HG03097 (cell line): ENCODE results near the gene ERG.

Experiments
- ATAC-seq: cut with Tn5 transposase; IDR thresholded peaks from one replicate; pipeline ENCODE4 v1.9.1; 2021; ENCODE audit not compliant: unreplicated experiment, low FRiP score

The ERG gene

DNA sequence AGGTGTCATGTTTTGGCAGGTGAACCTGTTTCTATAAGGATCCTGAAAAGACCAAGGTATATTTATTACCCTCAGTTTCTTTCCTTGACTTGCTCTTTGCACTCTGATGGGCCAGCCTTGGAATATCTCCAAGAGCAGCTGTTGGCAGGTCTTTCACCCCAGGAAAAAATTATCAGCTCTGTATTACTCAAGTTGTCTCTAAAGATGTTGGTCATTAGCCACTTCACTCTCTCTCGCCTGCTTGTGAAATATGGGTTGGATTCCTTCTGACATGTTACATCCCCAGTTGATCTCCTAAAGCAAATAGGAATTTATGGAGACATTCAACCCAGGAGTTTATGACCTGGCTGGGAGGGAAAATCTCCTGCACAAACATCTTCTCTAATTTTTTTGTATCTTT lies 155.5 kb downstream of the ERG start:
- ATAC-seq, result no peak

- no peak for ATAC-seq
These were observed 156.7 kb downstream of the ERG start for GRCh38 chr21:38341546-38342012.

- no peak for ATAC-seq
These were observed 158.1 kb downstream of the ERG start for GRCh38 chr21:38340131-38340530.

DNA sequence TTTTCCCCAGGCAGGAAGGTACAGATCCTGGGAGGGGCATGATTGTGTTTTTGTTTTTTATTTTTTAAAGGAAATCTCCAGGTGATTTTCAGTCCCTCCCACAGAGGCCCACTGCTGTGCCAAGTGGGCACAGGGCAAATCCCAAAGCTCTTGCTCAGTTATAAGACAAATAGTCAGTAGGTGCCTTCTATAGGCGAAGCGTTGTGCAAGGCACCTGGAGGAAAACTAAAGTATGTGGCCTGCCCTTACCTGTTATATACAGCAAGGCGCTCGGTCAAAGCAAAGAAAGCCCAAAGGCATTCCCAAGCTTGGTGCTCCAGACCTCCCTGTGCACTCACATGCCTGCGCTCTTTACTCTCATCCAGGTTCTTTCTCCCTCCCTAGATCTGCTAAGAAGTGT lies 160.5 kb downstream of the ERG start:
- no peak for ATAC-seq

DNA sequence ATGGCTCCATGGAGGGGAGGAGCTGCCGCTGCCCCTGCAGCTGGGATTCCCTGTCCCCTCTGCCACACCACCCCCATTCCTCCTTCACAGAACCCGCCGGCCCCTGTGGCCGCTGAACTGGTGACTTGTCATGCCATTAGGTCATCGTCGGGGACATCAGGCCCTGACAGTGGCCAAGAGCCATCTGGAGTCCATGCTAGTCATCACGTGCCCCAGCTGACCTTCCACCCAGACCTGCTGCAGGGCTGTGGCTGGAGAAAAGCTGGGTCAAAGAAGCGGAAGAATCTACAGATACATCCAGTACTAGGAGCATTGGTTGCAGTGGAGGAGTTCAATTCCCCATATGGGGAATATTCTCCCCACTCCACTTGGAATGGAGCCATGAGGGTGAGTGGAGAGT lies 163.4 kb downstream of the ERG start:
- ATAC-seq, result no peak

DNA sequence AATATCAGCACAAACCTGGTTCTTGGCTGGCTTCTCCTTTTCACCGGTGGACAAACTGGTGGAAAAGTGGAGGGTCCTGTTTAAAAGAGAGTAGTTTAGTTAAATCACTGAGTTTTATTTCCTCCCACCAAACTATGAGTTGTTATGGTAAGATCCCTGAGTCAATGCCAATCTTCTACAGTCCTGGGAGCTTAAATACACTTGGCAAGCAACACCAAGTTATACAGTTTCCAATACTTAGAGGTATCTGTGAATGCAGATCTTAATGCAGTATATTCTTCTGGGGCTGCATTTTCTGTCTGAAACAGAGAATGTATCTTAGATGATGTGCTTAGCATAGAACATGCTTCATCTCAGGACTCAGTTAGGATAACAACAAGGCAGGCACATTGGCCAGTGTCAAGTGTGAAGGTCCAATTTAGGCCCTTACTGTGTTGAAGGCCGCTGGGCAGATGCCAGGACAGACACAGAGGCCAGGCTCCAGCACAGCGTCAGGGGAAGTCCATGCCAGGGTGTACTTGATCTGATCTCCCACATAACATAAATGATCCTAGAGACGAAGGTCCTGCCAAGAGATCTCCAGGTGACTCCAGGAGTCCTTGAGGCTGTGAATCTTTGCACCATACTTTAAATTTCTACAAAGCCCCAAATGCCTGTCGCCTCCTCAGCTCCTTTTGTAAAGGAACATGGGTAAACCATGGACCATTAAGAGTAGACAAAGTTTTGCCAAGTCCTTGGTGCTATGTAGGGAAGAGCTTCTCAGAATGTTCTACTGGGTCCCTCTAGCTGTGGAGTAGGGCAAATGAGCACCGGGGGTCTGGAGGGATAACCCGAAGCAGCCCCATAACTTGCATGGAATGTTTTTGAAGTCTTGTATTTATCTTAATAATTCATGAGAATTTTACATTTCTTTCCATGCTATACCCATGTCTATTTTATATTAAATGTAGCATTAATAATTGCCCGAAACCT lies 164.7 kb downstream of the ERG start:
- ATAC-seq, result no peak

DNA sequence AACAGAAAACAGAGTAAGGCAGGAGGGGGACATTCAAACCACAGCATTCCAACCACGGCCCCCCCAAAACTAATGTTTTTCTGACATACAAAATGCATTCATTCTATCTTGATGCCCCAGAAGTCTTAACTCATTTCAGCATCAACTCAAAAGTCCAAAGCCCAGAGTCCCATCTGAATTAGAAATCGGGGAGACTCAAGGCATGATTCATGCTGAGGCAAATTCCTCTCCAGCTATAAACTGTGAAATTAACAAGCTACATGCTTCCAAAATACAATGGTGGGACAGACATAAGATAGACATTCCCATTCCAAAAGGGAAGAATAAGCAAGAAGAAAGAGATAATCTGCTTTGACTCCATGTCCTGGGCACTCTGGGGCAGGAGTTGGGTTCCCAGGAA lies 167.6 kb downstream of the ERG start:
- ATAC-seq, result no peak
